Ascending aorta (tissue), 2 donors: ENCODE data around the gene WDR74. TPM values are rescaled to one million over a fixed set of nuclear protein-coding genes. Genes with fewer than 3 reads are reported as not detected.

Source experiments
- DNase-seq, 2 donors: peaks; one replicate each; pipeline ENCODE4 v3.0.0-alpha.2; 2019; ENCODE audit warnings: low spot score in 2 of 2
- H3K27ac ChIP-seq, 2 donors: fragments of 200-600 bp; sonication (generic); one replicate each; pipeline ENCODE4 v1.5.1; 2016 to 2017; ENCODE audit warnings: mild to moderate bottlenecking in 1 of 2
- H3K27me3 ChIP-seq: fragments of 200-600 bp; sonication (generic); one replicate; pipeline ENCODE4 v1.5.1; 2017
- H3K36me3 ChIP-seq, 2 donors: fragments of 200-600 bp; sonication (generic); one replicate each; pipeline ENCODE4 v1.5.1; 2016
- H3K4me1 ChIP-seq, 2 donors: fragments of 200-600 bp; sonication (generic); one replicate each; pipeline ENCODE4 v1.5.1; 2016 to 2017; ENCODE audit warnings: mild to moderate bottlenecking in 1 of 2
- H3K4me3 ChIP-seq, 2 donors: fragments of 200-600 bp; sonication (generic); one replicate each; pipeline ENCODE4 v1.5.1; 2016 to 2017; ENCODE audit warnings: mild to moderate bottlenecking in 1 of 2
- H3K9me3 ChIP-seq, 2 donors: fragments of 200-600 bp; sonication (generic); one replicate each; pipeline ENCODE4 v1.5.1; 2016
- CTCF ChIP-seq, 3 experiments: fragments of 200-600 bp in 2 of 3; fragments of 450-650 bp in 1 of 3; sonication (generic) in 2 of 3; IDR thresholded peaks; one replicate each; pipeline ENCODE4 v1.5.1; 2016 to 2019; ENCODE audit warnings: antibody characterized with exemption in 3 of 3, mild to moderate bottlenecking in 1 of 3, moderate library complexity in 1 of 3
- intact Hi-C: fragments of 100-400 bp; cut with DNase I; formaldehyde crosslinking; loops from one replicate; pipeline ENCODE4 v1.15.1; 2023
- total RNA-seq: library from RNA; depleted of rRNA; stranded (reverse); fragments of >200 nt; gene quantifications from one replicate; pipeline ENCODE4 v1.1.0, GENCODE V29; 2016

Gene WDR74
- total RNA-seq, 1 donor from 2014 or later: 28.7 TPM

- no peak for DNase-seq
- Histone ChIP-seq H3K4me3 (no peak overlapping the region), H3K36me3 (peaks cover 20 to 33% of the 10 kb centered on the region in 2 donors), H3K9me3 (no peaks in the 10 kb centered on the region), H3K27ac (no peak overlapping the region), H3K27me3 (no peaks in the 10 kb centered on the region), H3K4me1 (peaks cover 10 to 15% of the 10 kb centered on the region in 2 donors)
- intact Hi-C loops: no loop called here
- no peak for TF ChIP-seq CTCF (IDR thresholded peaks at IDR 0.05)
Measured at GRCh38 chr11:62853279-62853965, 14.0 kb upstream of the WDR74 start.

- H3K36me3 ChIP-seq: peaks cover 20 to 33% of the 10 kb centered on the region in 2 donors
- no peak overlapping the region for H3K27ac ChIP-seq
- intact Hi-C loops: no loop called here
- H3K9me3 ChIP-seq: no peaks in the 10 kb centered on the region
- peaks cover 10 to 15% of the 10 kb centered on the region in 2 donors for H3K4me1 ChIP-seq
- no peak overlapping the region for H3K4me3 ChIP-seq
- no peaks in the 10 kb centered on the region for H3K27me3 ChIP-seq
- no peak for DNase-seq
- TF ChIP-seq CTCF (IDR thresholded peaks at IDR 0.05): no peak
Measured at GRCh38 chr11:62852523-62853188, 13.3 kb upstream of the WDR74 start.

- intact Hi-C loops: no loop called here
- H3K4me1 ChIP-seq: peaks cover 10 to 15% of the 10 kb centered on the region in 2 donors
- TF ChIP-seq CTCF (IDR thresholded peaks at IDR 0.05): no peak
- H3K36me3 ChIP-seq: peaks cover 20 to 33% of the 10 kb centered on the region in 2 donors
- no peak for DNase-seq
- no peaks in the 10 kb centered on the region for H3K9me3 ChIP-seq
- no peak overlapping the region for H3K27ac ChIP-seq
- no peak overlapping the region for H3K4me3 ChIP-seq
- H3K27me3 ChIP-seq: no peaks in the 10 kb centered on the region
Measured at GRCh38 chr11:62851807-62852522, 12.6 kb upstream of the WDR74 start.

- Histone ChIP-seq H3K27ac (no peak overlapping the region), H3K36me3 (peaks cover 20 to 33% of the 10 kb centered on the region in 2 donors), H3K9me3 (no peaks in the 10 kb centered on the region), H3K27me3 (no peaks in the 10 kb centered on the region), H3K4me1 (peaks cover 10 to 15% of the 10 kb centered on the region in 2 donors), H3K4me3 (no peak overlapping the region)
- DNase-seq: no peak
- intact Hi-C loops: no loop called here
- TF ChIP-seq CTCF (IDR thresholded peaks at IDR 0.05): no peak
Measured at GRCh38 chr11:62850911-62851806, 11.8 kb upstream of the WDR74 start.

GRCh38 chr11:62847767-62848314, 8.5 kb upstream of the WDR74 start:
- Histone ChIP-seq H3K36me3 (peaks cover 10 to 17% of the 10 kb centered on the region in 2 donors), H3K27me3 (no peaks in the 10 kb centered on the region), H3K27ac (no peak overlapping the region), H3K4me3 (no peak overlapping the region), H3K9me3 (no peaks in the 10 kb centered on the region), H3K4me1 (no peaks in the 10 kb centered on the region)
- no peak for TF ChIP-seq CTCF (IDR thresholded peaks at IDR 0.05)
- intact Hi-C loops: no loop called here
- no peak for DNase-seq
